Endothelial cell of umbilical vein (primary cell): ENCODE measurements around the gene CHMP1A. TPM values are rescaled to one million over a fixed set of nuclear protein-coding genes. Genes with fewer than 3 reads are reported as not detected.

Source experiments
- BruUV-seq: library from RNA; stranded (reverse); fragments of 400-500 nt; replicated peaks from 2 replicates; lab custom pipeline; 2021; lab: Mats Ljungman, UMichigan
- CTCF ChIA-PET: fragments of 300-600, 350-600 bp; sonication (Branson Sonifier 250); formaldehyde crosslinking; loops from one replicate; lab custom pipeline; 2021; ENCODE audit warnings: antibody characterized with exemption, inconsistent platforms; lab: Charles Lee
- POLR2A ChIA-PET: fragments of 300-600, 350-600 bp; sonication (Branson Sonifier 250); formaldehyde crosslinking; loops from one replicate; lab custom pipeline; 2021; ENCODE audit warnings: antibody characterized with exemption, inconsistent platforms; lab: Charles Lee
- DNase-seq: peaks from one replicate; pipeline ENCODE4 v3.0.0-alpha.2; 2011; ENCODE audit warnings: low read depth, low spot score
- FAIRE-seq: peaks from 2 replicates; lab custom pipeline; 2011; peaks lifted over from hg19 to GRCh38; lab: Jason Lieb, UNC
- H2AFZ ChIP-seq: 2 replicates; pipeline ENCODE4 v1.6.0; 2012; ENCODE audit warnings: low read depth, low read length, control low read depth, inconsistent platforms
- H3K27ac ChIP-seq: 2 replicates; pipeline ENCODE4 v1.5.1; 2011; ENCODE audit warnings: low read depth, mild to moderate bottlenecking, control low read depth, low read length, moderate library complexity; ENCODE audit not compliant: insufficient read depth
- H3K27me3 ChIP-seq, 2 experiments: 2 replicates each; pipeline versions ENCODE4 v1.6.0 to v1.6.1; 2011; ENCODE audit warnings: low read length in 2 of 2, mixed read lengths in 1 of 2; ENCODE audit not compliant: control insufficient read depth in 2 of 2, insufficient read depth in 2 of 2
- H3K36me3 ChIP-seq, 2 experiments: 2 replicates in 1 of 2; 3 replicates in 1 of 2; pipeline ENCODE4 v1.5.1; 2011; ENCODE audit warnings: low read length in 2 of 2, mild to moderate bottlenecking in 1 of 2, moderate library complexity in 1 of 2; ENCODE audit not compliant: control insufficient read depth in 2 of 2, insufficient read depth in 2 of 2; ENCODE audit errors: extremely low read depth in 1 of 2
- H3K4me1 ChIP-seq: 3 replicates; pipeline ENCODE4 v1.5.1; 2011; ENCODE audit warnings: mild to moderate bottlenecking, low read length; ENCODE audit not compliant: control insufficient read depth, insufficient read depth; ENCODE audit errors: extremely low read depth
- H3K4me2 ChIP-seq: 2 replicates; pipeline ENCODE4 v1.6.1; 2011; ENCODE audit warnings: low read length, control low read depth, mixed read lengths; ENCODE audit not compliant: insufficient read depth
- H3K4me3 ChIP-seq, 3 experiments: fragments of 200-600 bp in 1 of 3; sonication (generic), shearing (Covaris generic) in 1 of 3; replicated peaks in 1 of 3; 2 replicates each; pipeline ENCODE4 v1.5.1; 2011 to 2016; ENCODE audit warnings: control low read depth in 3 of 3, low read length in 3 of 3, mild to moderate bottlenecking in 2 of 3, inconsistent platforms in 1 of 3, low read depth in 1 of 3, moderate library complexity in 1 of 3; ENCODE audit not compliant: insufficient read depth in 1 of 3
- H3K79me2 ChIP-seq: 2 replicates; pipeline ENCODE4 v1.6.0; 2012; ENCODE audit warnings: low read length, inconsistent platforms; ENCODE audit not compliant: control insufficient read depth, insufficient read depth
- H3K9ac ChIP-seq: replicated peaks from 2 replicates; pipeline ENCODE3; 2011; ENCODE audit warnings: low read length, control low read depth; ENCODE audit not compliant: insufficient read depth; ENCODE audit errors: extremely low read depth
- H3K9me1 ChIP-seq: replicated peaks from 3 replicates; pipeline ENCODE4 v1.6.0; 2011; ENCODE audit warnings: mild to moderate bottlenecking, low read length; ENCODE audit not compliant: control insufficient read depth, insufficient read depth; ENCODE audit errors: extremely low read depth
- H3K9me3 ChIP-seq: replicated peaks from 2 replicates; pipeline ENCODE4 v1.5.1; 2012; ENCODE audit warnings: low read length, inconsistent platforms; ENCODE audit not compliant: control insufficient read depth, insufficient read depth
- H4K20me1 ChIP-seq: replicated peaks from 2 replicates; pipeline ENCODE3; 2011; ENCODE audit warnings: mild to moderate bottlenecking, low read length; ENCODE audit not compliant: control insufficient read depth, insufficient read depth; ENCODE audit errors: extremely low read depth
- EZH2 ChIP-seq: IDR thresholded peaks from 2 replicates; pipeline ENCODE4 v1.6.1; 2012; ENCODE audit warnings: borderline replicate concordance, low read depth, mild to moderate bottlenecking, moderate library complexity, low read length, inconsistent platforms; ENCODE audit not compliant: severe bottlenecking
- FOS ChIP-seq: IDR thresholded peaks from 2 replicates; pipeline ENCODE4 v1.6.1; 2011; ENCODE audit warnings: mild to moderate bottlenecking, low read length, moderate library complexity, borderline replicate concordance; ENCODE audit not compliant: insufficient read depth
- GATA2 ChIP-seq: IDR thresholded peaks from 2 replicates; pipeline ENCODE4 v1.7.0; 2011; ENCODE audit warnings: low read depth, mild to moderate bottlenecking, moderate library complexity, mixed read lengths, low read length; ENCODE audit not compliant: insufficient read length, insufficient read depth
- JUN ChIP-seq: IDR thresholded peaks from 2 replicates; pipeline ENCODE4 v1.6.1; 2011; ENCODE audit warnings: borderline replicate concordance, low read depth; ENCODE audit not compliant: insufficient read length, insufficient read depth
- MYC ChIP-seq: IDR thresholded peaks from one replicate; pipeline ENCODE4 v1.6.1; 2011; ENCODE audit warnings: mild to moderate bottlenecking, low read depth, low read length
- POLR2A ChIP-seq: IDR thresholded peaks from 2 replicates; pipeline ENCODE4 v1.6.1; 2012; ENCODE audit warnings: low read depth, mild to moderate bottlenecking, control low read depth, low read length
- POLR2AphosphoS5 ChIP-seq: IDR thresholded peaks from 2 replicates; pipeline ENCODE4 v1.6.1; 2012; ENCODE audit warnings: low read depth, mild to moderate bottlenecking, control low read depth, low read length, moderate library complexity; ENCODE audit not compliant: insufficient read depth
- dilution Hi-C: fragments of 300-500 bp; cut with MboI; formaldehyde crosslinking; loops from one replicate; pipeline ENCODE4 v1.15.0; 2019; ENCODE audit warnings: low sequenced_read_pairs; ENCODE audit not compliant: extremely low pct_ligation_motif_present
- intact Hi-C: fragments of 100-400 bp; cut with micrococcal nuclease; formaldehyde crosslinking; loops from one replicate; pipeline ENCODE4 v1.10.0; 2022
- polyA plus RNA-seq, 4 experiments: library from polyadenylated mRNA; depleted of rRNA in 3 of 4; stranded (reverse) in 3 of 4; unstranded in 1 of 4; fragments of >200 nt; gene quantifications; 2 replicates each; pipeline versions ENCODE4 v1.2.1 to v1.2.3, GENCODE V29; 2011 to 2012; ENCODE audit warnings: missing spikeins in 1 of 4
- total RNA-seq: library from RNA; stranded (reverse); gene quantifications from 2 replicates; pipeline ENCODE4 v1.2.3, GENCODE V29; 2021
- TF ChIP-seq, protein P1 (sequence below), 2 donors: IDR thresholded peaks; 1 replicate in 1 of 2; 2 replicates in 1 of 2; pipeline ENCODE4 v1.5.1; 2011; ENCODE audit warnings: low read length in 2 of 2, mild to moderate bottlenecking in 2 of 2, moderate library complexity in 2 of 2, control low read depth in 1 of 2, inconsistent platforms in 1 of 2, low read depth in 1 of 2; ENCODE audit not compliant: insufficient read depth in 1 of 2; ENCODE audit errors: extremely low read depth in 1 of 2
- TF ChIP-seq, protein P2 (sequence below): IDR thresholded peaks from 2 replicates; pipeline ENCODE4 v1.6.1; 2011; ENCODE audit not compliant: insufficient read depth, insufficient read length

The CHMP1A gene
- total and polyA plus RNA-seq, 2 donors (not counting 3 experiments of a cell fraction or from before 2014, with no cell fraction given): 83.9 to 101 TPM

DNA sequence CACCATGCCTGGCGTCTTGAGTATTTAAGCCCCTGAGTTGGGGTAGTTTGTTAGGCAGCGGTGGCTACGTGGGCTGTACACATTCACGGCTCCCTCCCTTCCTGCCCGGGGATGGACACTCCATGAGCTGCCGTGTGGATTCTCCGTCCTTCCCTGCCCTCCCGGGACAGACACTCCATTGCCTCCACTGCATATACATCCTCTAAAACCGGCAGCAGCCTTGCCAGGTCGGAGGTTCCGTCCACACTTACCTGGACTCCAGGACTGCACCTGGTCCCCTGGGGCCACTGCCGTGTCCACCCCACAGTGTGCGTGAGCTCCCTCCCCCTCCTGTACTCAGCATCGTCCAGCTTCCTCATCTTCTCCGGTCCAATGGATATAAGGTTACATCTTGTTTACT lies 47.5 kb upstream of the CHMP1A start:
- FAIRE-seq (no peak), DNase-seq (no peak)
- Histone ChIP-seq H3K79me2 (no peaks in the 10 kb centered on the region), H4K20me1 (no peaks in the 10 kb centered on the region), H3K9me1 (no peaks in the 10 kb centered on the region), H3K36me3 (no peaks in the 10 kb centered on the region), H3K9me3 (no peaks in the 10 kb centered on the region), H3K9ac (no peak overlapping the region), H3K4me3 (no peak overlapping the region), H2AFZ (no peak overlapping the region), H3K27ac (no peak overlapping the region), H3K4me1 (peaks cover 9% of the 10 kb centered on the region), H3K27me3 (no peaks in the 10 kb centered on the region), H3K4me2 (no peak overlapping the region)
- TF ChIP-seq, protein P1, sequence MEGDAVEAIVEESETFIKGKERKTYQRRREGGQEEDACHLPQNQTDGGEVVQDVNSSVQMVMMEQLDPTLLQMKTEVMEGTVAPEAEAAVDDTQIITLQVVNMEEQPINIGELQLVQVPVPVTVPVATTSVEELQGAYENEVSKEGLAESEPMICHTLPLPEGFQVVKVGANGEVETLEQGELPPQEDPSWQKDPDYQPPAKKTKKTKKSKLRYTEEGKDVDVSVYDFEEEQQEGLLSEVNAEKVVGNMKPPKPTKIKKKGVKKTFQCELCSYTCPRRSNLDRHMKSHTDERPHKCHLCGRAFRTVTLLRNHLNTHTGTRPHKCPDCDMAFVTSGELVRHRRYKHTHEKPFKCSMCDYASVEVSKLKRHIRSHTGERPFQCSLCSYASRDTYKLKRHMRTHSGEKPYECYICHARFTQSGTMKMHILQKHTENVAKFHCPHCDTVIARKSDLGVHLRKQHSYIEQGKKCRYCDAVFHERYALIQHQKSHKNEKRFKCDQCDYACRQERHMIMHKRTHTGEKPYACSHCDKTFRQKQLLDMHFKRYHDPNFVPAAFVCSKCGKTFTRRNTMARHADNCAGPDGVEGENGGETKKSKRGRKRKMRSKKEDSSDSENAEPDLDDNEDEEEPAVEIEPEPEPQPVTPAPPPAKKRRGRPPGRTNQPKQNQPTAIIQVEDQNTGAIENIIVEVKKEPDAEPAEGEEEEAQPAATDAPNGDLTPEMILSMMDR (IDR thresholded peaks at IDR 0.05; ENCODE audit: extremely low read depth in 1 of 2, insufficient read depth in 1 of 2, low read depth in 1 of 2, low read length in 2 of 2): no peak
- no peak for TF ChIP-seq JUN
- TF ChIP-seq MYC: no peak
- TF ChIP-seq, protein P2, sequence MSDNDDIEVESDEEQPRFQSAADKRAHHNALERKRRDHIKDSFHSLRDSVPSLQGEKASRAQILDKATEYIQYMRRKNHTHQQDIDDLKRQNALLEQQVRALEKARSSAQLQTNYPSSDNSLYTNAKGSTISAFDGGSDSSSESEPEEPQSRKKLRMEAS: no peak
- no peak for TF ChIP-seq FOS
- TF ChIP-seq POLR2AphosphoS5: no peak
- no peak for TF ChIP-seq GATA2
- no peak for TF ChIP-seq POLR2A
- TF ChIP-seq EZH2: no peak
- dilution Hi-C loops (no loop called here), intact Hi-C loops (no loop called here)
- CTCF ChIA-PET: interaction anchor here (1.7 to 6.4 kb wide), 6 partner anchors 14 to 156 kb away, joined by 6 to 119 read pairs (median 12); no protein-coding TSS in a partner anchor
- no TSS peak for BruUV-seq
- POLR2A ChIA-PET: interaction anchor here (0.6 kb wide), 1 partner anchor 245 kb away, joined by 3 read pairs; no protein-coding TSS in a partner anchor
